ENCODE measurements around the gene SLC16A8. TPM values are rescaled to one million over a fixed set of nuclear protein-coding genes. Genes with fewer than 3 reads are reported as not detected.
"Not testable (repeated sequence)": the region's sequence is repeated elsewhere in the genome, so short reads cannot be mapped to it uniquely, and the experiment has no call there.

SLC16A8 gene
- total RNA-seq, 1 donor from 2014 or later = 0.35 TPM

- DNase-seq (ENCODE audit: low spot score) = no peak
These were observed 2.2 kb upstream of the SLC16A8 start for GRCh38 chr22:38086001-38086845.

- DNase-seq (ENCODE audit: low spot score) = no peak
These were observed 1.5 kb upstream of the SLC16A8 start for GRCh38 chr22:38085501-38085900.

GRCh38 chr22:38085056-38085455 lies 1.1 kb upstream of the SLC16A8 start:
- no peak for DNase-seq (ENCODE audit: low spot score)

- no peak for DNase-seq (ENCODE audit: low spot score)
These were observed 836 bp downstream of the SLC16A8 start for GRCh38 chr22:38082986-38083710.

- DNase-seq (ENCODE audit: low spot score) = no peak
These were observed 1.8 kb downstream of the SLC16A8 start for GRCh38 chr22:38081941-38082828.

- no peak for DNase-seq (ENCODE audit: low spot score)
These were observed 2.4 kb downstream of the SLC16A8 start for GRCh38 chr22:38081636-38081940.

GRCh38 chr22:38080850-38081635 lies 2.9 kb downstream of the SLC16A8 start:
- DNase-seq (ENCODE audit: low spot score) = no peak

- no peak for DNase-seq (ENCODE audit: low spot score)
These were observed 3.5 kb downstream of the SLC16A8 start for GRCh38 chr22:38080474-38080849.

- DNase-seq (ENCODE audit: low spot score) = no peak
These were observed 4.2 kb downstream of the SLC16A8 start for GRCh38 chr22:38079804-38080203.

- not testable (repeated sequence) for DNase-seq (ENCODE audit: low spot score)
These were observed 4.8 kb downstream of the SLC16A8 start for GRCh38 chr22:38079208-38079607.

GRCh38 chr22:38078046-38078840 lies 5.7 kb downstream of the SLC16A8 start:
- DNase-seq (ENCODE audit: low spot score) = no peak

GRCh38 chr22:38077595-38077994 lies 6.4 kb downstream of the SLC16A8 start:
- no peak for DNase-seq (ENCODE audit: low spot score)

- DNase-seq (ENCODE audit: low spot score) = no peak
These were observed 6.9 kb downstream of the SLC16A8 start for GRCh38 chr22:38077096-38077495.

GRCh38 chr22:38075961-38076360 lies 8.0 kb downstream of the SLC16A8 start:
- DNase-seq (ENCODE audit: low spot score) = no peak

GRCh38 chr22:38075105-38075825 lies 8.7 kb downstream of the SLC16A8 start:
- no peak for DNase-seq (ENCODE audit: low spot score)

GRCh38 chr22:38074181-38075104 lies 9.5 kb downstream of the SLC16A8 start:
- no peak for DNase-seq (ENCODE audit: low spot score)

- no peak for DNase-seq (ENCODE audit: low spot score)
These were observed 10.5 kb downstream of the SLC16A8 start for GRCh38 chr22:38073150-38074130.

All from mucosa of gallbladder (tissue), 1 donor.